Trophoblast cell (in vitro differentiated cells and primary cell): ENCODE results near the gene OR2T34.

ENCODE experiments used
- DNase-seq, 2 donors: peaks; one replicate each; pipeline ENCODE4 v3.0.0-alpha.2; 2016
- H2AFZ ChIP-seq: 2 replicates; pipeline ENCODE4 v1.6.1; 2013; ENCODE audit warnings: low read length, moderate library complexity, mild to moderate bottlenecking; ENCODE audit not compliant: insufficient read depth, poor library complexity
- H2AK5ac ChIP-seq: 2 replicates; pipeline ENCODE4 v1.6.1; 2013; ENCODE audit warnings: mild to moderate bottlenecking, low read length
- H2BK120ac ChIP-seq: 2 replicates; pipeline ENCODE4 v1.6.1; 2013; ENCODE audit warnings: low read length, mild to moderate bottlenecking, moderate library complexity; ENCODE audit not compliant: insufficient read depth, poor library complexity
- H2BK12ac ChIP-seq: 2 replicates; pipeline ENCODE4 v1.6.1; 2013; ENCODE audit warnings: mild to moderate bottlenecking, low read length, moderate library complexity
- H2BK5ac ChIP-seq: 2 replicates; pipeline ENCODE4 v1.6.1; 2013; ENCODE audit warnings: low read length, low read depth, moderate library complexity, mild to moderate bottlenecking; ENCODE audit not compliant: poor library complexity
- H3K14ac ChIP-seq: 2 replicates; pipeline ENCODE4 v1.6.1; 2013; ENCODE audit warnings: mild to moderate bottlenecking, low read length
- H3K18ac ChIP-seq: 2 replicates; pipeline ENCODE4 v1.6.1; 2013; ENCODE audit warnings: mild to moderate bottlenecking, low read length
- H3K23ac ChIP-seq: 2 replicates; pipeline ENCODE4 v1.6.1; 2013; ENCODE audit warnings: low read length
- H3K27ac ChIP-seq: 2 replicates; pipeline ENCODE4 v1.5.1; 2013; ENCODE audit warnings: low read depth, mild to moderate bottlenecking, inconsistent platforms, low read length, moderate library complexity
- H3K27me3 ChIP-seq: 2 replicates; pipeline ENCODE4 v1.6.1; 2013; ENCODE audit warnings: inconsistent platforms, mild to moderate bottlenecking, low read length, moderate library complexity; ENCODE audit not compliant: insufficient read depth
- H3K36me3 ChIP-seq, 2 experiments: 1 replicate in 1 of 2; 2 replicates in 1 of 2; pipeline ENCODE4 v1.6.1; 2013; ENCODE audit warnings: low read length in 2 of 2, mild to moderate bottlenecking in 2 of 2, moderate library complexity in 1 of 2; ENCODE audit not compliant: insufficient read depth in 2 of 2, control insufficient read depth in 1 of 2
- H3K4ac ChIP-seq: 2 replicates; pipeline ENCODE4 v1.6.1; 2013; ENCODE audit warnings: low read depth, mild to moderate bottlenecking, low read length, moderate library complexity
- H3K4me1 ChIP-seq, 2 experiments: 1 replicate in 1 of 2; 2 replicates in 1 of 2; pipeline ENCODE4 v1.6.1; 2013; ENCODE audit warnings: low read length in 2 of 2, mild to moderate bottlenecking in 2 of 2, moderate library complexity in 1 of 2; ENCODE audit not compliant: insufficient read depth in 2 of 2, control insufficient read depth in 1 of 2
- H3K4me2 ChIP-seq: 2 replicates; pipeline ENCODE4 v1.6.1; 2013; ENCODE audit warnings: inconsistent platforms, mild to moderate bottlenecking, low read length, moderate library complexity
- H3K4me3 ChIP-seq: 2 replicates; pipeline ENCODE4 v1.5.1; 2013; ENCODE audit warnings: mild to moderate bottlenecking, low read depth, low read length, inconsistent platforms
- H3K79me1 ChIP-seq: one replicate; pipeline ENCODE4 v1.6.1; 2013; ENCODE audit warnings: low read length
- H3K79me2 ChIP-seq: 2 replicates; pipeline ENCODE4 v1.6.1; 2013; ENCODE audit warnings: low read length, mild to moderate bottlenecking; ENCODE audit not compliant: control insufficient read depth, insufficient read depth, poor library complexity
- H3K9ac ChIP-seq: 2 replicates; pipeline ENCODE4 v1.6.1; 2013; ENCODE audit warnings: mild to moderate bottlenecking, low read length
- H3K9me3 ChIP-seq: 2 replicates; pipeline ENCODE4 v1.6.1; 2013; ENCODE audit warnings: low read depth, mild to moderate bottlenecking, control low read depth, inconsistent platforms, low read length; ENCODE audit not compliant: insufficient read depth
- H4K12ac ChIP-seq: 2 replicates; pipeline ENCODE4 v1.6.1; 2013; ENCODE audit warnings: low read depth, mild to moderate bottlenecking, low read length, moderate library complexity
- H4K8ac ChIP-seq: 2 replicates; pipeline ENCODE4 v1.6.1; 2013; ENCODE audit warnings: low read depth, mild to moderate bottlenecking, low read length, moderate library complexity
- H4K91ac ChIP-seq: one replicate; pipeline ENCODE4 v1.6.1; 2013; ENCODE audit warnings: low read depth, mild to moderate bottlenecking, low read length, moderate library complexity
- WGBS: extraction: QIAGEN DNeasy Blood & Tissue Kit; methylation state at CpG from one replicate; pipeline ENCODE4 v1.1.7; 2013; ENCODE audit warnings: missing lambda C conversion rate; ENCODE audit not compliant: insufficient read length, insufficient coverage; ENCODE audit errors: extremely low coverage; 5-methylcytosine and 5-hydroxymethylcytosine counted together

OR2T34 gene

GRCh38 chr1:248618119-248618518 is 43.6 kb upstream of the OR2T34 start:
- Histone ChIP-seq H3K18ac (no peak overlapping the region), H2BK120ac (no peak overlapping the region), H2AFZ (no peak overlapping the region), H3K79me2 (no peaks in the 10 kb centered on the region), H3K9ac (no peak overlapping the region), H3K36me3 (no peaks in the 10 kb centered on the region), H4K8ac (no peak overlapping the region), H4K91ac (no peak overlapping the region), H3K23ac (no peak overlapping the region), H3K4ac (no peak overlapping the region), H3K4me1 (no peaks in the 10 kb centered on the region), H2BK12ac (no peak overlapping the region), H3K9me3 (peaks cover 11% of the 10 kb centered on the region), H4K12ac (no peak overlapping the region), H2AK5ac (no peak overlapping the region), H3K4me3 (no peak overlapping the region), H3K14ac (no peak overlapping the region), H3K4me2 (no peak overlapping the region), H3K27ac (no peak overlapping the region), H3K27me3 (no peaks in the 10 kb centered on the region), H3K79me1 (no peaks in the 10 kb centered on the region), H2BK5ac (no peak overlapping the region)
- no peak for DNase-seq
- no CpG with 5 or more reads among the region's 7 CpGs for WGBS

- no CpG with 5 or more reads among the region's 1 CpG for WGBS
- H2AK5ac ChIP-seq, result no peak overlapping the region
- no peak overlapping the region for H3K27ac ChIP-seq
- H3K4me2 ChIP-seq, result no peak overlapping the region
- no peak overlapping the region for H3K4ac ChIP-seq
- H3K18ac ChIP-seq, result no peak overlapping the region
- H3K9ac ChIP-seq, result no peak overlapping the region
- no peaks in the 10 kb centered on the region for H3K27me3 ChIP-seq
- H2BK12ac ChIP-seq, result no peak overlapping the region
- H2BK120ac ChIP-seq, result no peak overlapping the region
- no peak overlapping the region for H3K23ac ChIP-seq
- no peak overlapping the region for H4K91ac ChIP-seq
- H2AFZ ChIP-seq, result no peak overlapping the region
- H3K14ac ChIP-seq, result no peak overlapping the region
- no peak overlapping the region for H4K12ac ChIP-seq
- no peaks in the 10 kb centered on the region for H3K79me1 ChIP-seq
- DNase-seq, result no peak
- H3K79me2 ChIP-seq, result no peaks in the 10 kb centered on the region
- H4K8ac ChIP-seq, result no peak overlapping the region
- peaks cover 13% of the 10 kb centered on the region for H3K9me3 ChIP-seq
- no peak overlapping the region for H3K4me3 ChIP-seq
- H3K4me1 ChIP-seq, result no peaks in the 10 kb centered on the region
- H3K36me3 ChIP-seq, result no peaks in the 10 kb centered on the region
- no peak overlapping the region for H2BK5ac ChIP-seq
Observed at GRCh38 chr1:248613742-248614141, 39.2 kb upstream of the OR2T34 start.

- H3K27me3 ChIP-seq, result no peaks in the 10 kb centered on the region
- H2BK5ac ChIP-seq, result no peak overlapping the region
- H3K79me2 ChIP-seq, result no peaks in the 10 kb centered on the region
- no peak overlapping the region for H2BK120ac ChIP-seq
- peaks cover 11% of the 10 kb centered on the region for H3K9me3 ChIP-seq
- H4K8ac ChIP-seq, result no peak overlapping the region
- no peak overlapping the region for H3K14ac ChIP-seq
- H3K4ac ChIP-seq, result no peak overlapping the region
- no peak overlapping the region for H3K27ac ChIP-seq
- H3K23ac ChIP-seq, result no peak overlapping the region
- DNase-seq, result no peak
- H3K9ac ChIP-seq, result no peak overlapping the region
- no peaks in the 10 kb centered on the region for H3K4me1 ChIP-seq
- H2AFZ ChIP-seq, result no peak overlapping the region
- no peak overlapping the region for H3K18ac ChIP-seq
- H4K12ac ChIP-seq, result no peak overlapping the region
- no peak overlapping the region for H3K4me2 ChIP-seq
- no peak overlapping the region for H2AK5ac ChIP-seq
- H3K79me1 ChIP-seq, result no peaks in the 10 kb centered on the region
- H3K36me3 ChIP-seq, result no peaks in the 10 kb centered on the region
- no peak overlapping the region for H3K4me3 ChIP-seq
- WGBS, result no CpG with 5 or more reads among the region's 4 CpGs
- no peak overlapping the region for H2BK12ac ChIP-seq
- H4K91ac ChIP-seq, result no peak overlapping the region
Observed at GRCh38 chr1:248611883-248612414, 37.4 kb upstream of the OR2T34 start.

GRCh38 chr1:248610301-248610700 is 35.7 kb upstream of the OR2T34 start:
- H2AFZ ChIP-seq, result no peak overlapping the region
- no peak overlapping the region for H3K4ac ChIP-seq
- no CpG with 5 or more reads among the region's 3 CpGs for WGBS
- no peak overlapping the region for H3K27ac ChIP-seq
- no peak overlapping the region for H4K8ac ChIP-seq
- H3K27me3 ChIP-seq, result no peaks in the 10 kb centered on the region
- H3K9ac ChIP-seq, result no peak overlapping the region
- peaks cover 11% of the 10 kb centered on the region for H3K9me3 ChIP-seq
- no peak overlapping the region for H4K91ac ChIP-seq
- no peak overlapping the region for H3K4me2 ChIP-seq
- H3K4me3 ChIP-seq, result no peak overlapping the region
- H3K14ac ChIP-seq, result no peak overlapping the region
- no peak for DNase-seq
- no peak overlapping the region for H2BK120ac ChIP-seq
- no peak overlapping the region for H3K18ac ChIP-seq
- no peak overlapping the region for H4K12ac ChIP-seq
- no peak overlapping the region for H2BK12ac ChIP-seq
- H3K4me1 ChIP-seq, result no peaks in the 10 kb centered on the region
- H2AK5ac ChIP-seq, result no peak overlapping the region
- H3K79me2 ChIP-seq, result no peaks in the 10 kb centered on the region
- H2BK5ac ChIP-seq, result no peak overlapping the region
- no peaks in the 10 kb centered on the region for H3K36me3 ChIP-seq
- no peaks in the 10 kb centered on the region for H3K79me1 ChIP-seq
- H3K23ac ChIP-seq, result no peak overlapping the region
